BLaER1 (cell line): ENCODE data around the gene MRPS22.
A peak's percentile ranks its signal among the peaks of the same experiment; 100 is the strongest.

Source experiments
- H3K27ac ChIP-seq: shearing (Covaris generic); formaldehyde crosslinking; 2 replicates; pipeline ENCODE4 v1.8.1; 2022
- H3K27me3 ChIP-seq: shearing (Covaris generic); formaldehyde crosslinking; 2 replicates; pipeline ENCODE4 v1.8.1; 2022
- H3K36me3 ChIP-seq: shearing (Covaris generic); formaldehyde crosslinking; 2 replicates; pipeline ENCODE4 v1.8.1; 2022
- H3K4me1 ChIP-seq: shearing (Covaris generic); formaldehyde crosslinking; 2 replicates; pipeline ENCODE4 v1.8.1; 2022
- H3K4me2 ChIP-seq: shearing (Covaris generic); formaldehyde crosslinking; 2 replicates; pipeline ENCODE4 v1.8.1; 2022
- H3K4me3 ChIP-seq: shearing (Covaris generic); formaldehyde crosslinking; 2 replicates; pipeline ENCODE4 v1.8.1; 2022
- H3K9ac ChIP-seq: shearing (Covaris generic); formaldehyde crosslinking; 2 replicates; pipeline ENCODE4 v1.8.1; 2022
- H3K9me3 ChIP-seq: shearing (Covaris generic); formaldehyde crosslinking; 2 replicates; pipeline ENCODE4 v1.8.1; 2022
- H4K20me1 ChIP-seq: shearing (Covaris generic); formaldehyde crosslinking; 2 replicates; pipeline ENCODE4 v1.8.1; 2022
- Cebpa-rat ChIP-seq: shearing (Covaris generic); IDR thresholded peaks from 2 replicates; pipeline ENCODE4 v1.8.1; 2022

The MRPS22 gene

DNA sequence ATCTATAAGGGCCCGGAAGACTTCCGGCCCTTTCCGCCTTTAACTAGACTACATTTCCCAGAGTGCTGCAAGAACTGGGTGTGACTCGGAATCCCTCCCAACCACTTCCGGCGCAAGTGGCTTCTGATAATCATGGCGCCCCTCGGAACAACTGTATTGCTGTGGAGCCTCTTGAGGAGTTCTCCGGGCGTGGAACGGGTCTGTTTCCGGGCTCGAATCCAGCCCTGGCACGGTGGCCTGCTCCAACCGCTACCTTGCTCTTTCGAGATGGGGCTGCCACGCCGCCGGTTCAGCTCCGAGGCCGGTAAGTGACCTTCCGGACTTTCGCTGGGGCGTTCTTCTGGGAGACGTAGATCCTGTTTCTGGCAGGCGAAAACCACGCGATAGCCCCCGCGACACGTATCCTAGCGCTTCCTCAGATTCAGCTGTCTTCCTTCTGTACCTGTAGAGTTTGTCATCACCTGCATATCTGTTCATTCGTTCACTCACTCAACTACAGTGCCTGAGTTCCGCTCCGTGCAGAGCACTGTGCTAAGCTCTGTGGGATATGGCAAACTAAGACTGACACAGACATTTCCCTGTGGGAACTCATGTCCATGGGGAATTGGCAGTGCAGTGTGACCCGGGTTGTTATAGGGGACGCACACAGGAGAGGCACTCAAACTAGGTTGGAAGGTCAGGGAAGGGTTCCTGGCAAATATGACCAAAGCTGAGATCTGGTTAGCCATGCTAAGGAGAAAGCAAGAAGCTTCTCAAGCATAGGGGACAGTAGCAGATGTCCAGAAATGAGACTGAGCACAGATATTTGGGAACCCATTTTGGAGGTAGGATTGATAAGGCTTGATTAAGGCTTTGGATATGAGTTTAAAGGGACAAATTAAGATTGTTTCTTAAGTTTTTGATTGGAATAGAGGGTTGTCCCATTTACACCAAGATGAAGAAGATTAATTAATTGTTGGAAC, at the start of gene MRPS22:
Gene MRPS22 (plus strand): TSS at position 126 of the 962 bp plus-strand sequence. CDS start 7 bp downstream, at position 133.
- Histone ChIP-seq H3K36me3 (peaks cover 35% of the 10 kb centered on the region), H3K27ac (peak within 1 kb of the TSS; percentile 88), H3K27me3 (no peaks in the 10 kb centered on the region)

DNA sequence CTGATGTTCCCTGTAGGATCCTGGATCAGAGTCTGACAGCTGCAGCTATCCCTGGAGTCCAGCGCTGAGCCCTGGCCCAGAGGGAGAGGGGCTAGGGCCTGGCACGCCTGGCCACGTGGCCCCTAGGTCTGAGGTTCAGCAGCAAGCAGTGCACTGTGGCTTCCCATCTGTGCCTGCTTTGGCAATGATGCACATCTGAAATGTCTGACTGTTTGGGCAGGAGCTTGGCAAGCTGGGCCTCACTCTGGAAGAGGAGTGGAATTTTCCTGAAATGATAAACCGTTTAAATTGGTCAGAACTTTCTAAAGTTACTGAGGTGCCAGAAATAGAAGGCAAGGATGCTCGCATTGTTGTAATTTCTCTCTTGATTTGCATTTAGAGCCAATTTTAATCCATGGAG, 48.8 kb upstream of the MRPS22 start:
- Histone ChIP-seq H4K20me1 (no peaks in the 10 kb centered on the region), H3K4me3 (no peak overlapping the region), H3K36me3 (no peaks in the 10 kb centered on the region), H3K4me2 (no peak overlapping the region), H3K9ac (no peak overlapping the region), H3K27ac (no peak overlapping the region), H3K4me1 (no peaks in the 10 kb centered on the region), H3K27me3 (no peaks in the 10 kb centered on the region), H3K9me3 (no peaks in the 10 kb centered on the region)
- no peak for TF ChIP-seq Cebpa-rat

More for the DNA sequence above, at the start of gene MRPS22:
- H4K20me1 ChIP-seq, result peaks cover 21% of the 10 kb centered on the region; the same call in 1 of the 2 replicates
- peaks cover 23% of the 10 kb centered on the region for H3K4me1 ChIP-seq
- H3K9me3 ChIP-seq, result no peaks in the 10 kb centered on the region
- H3K4me2 ChIP-seq, result peak within 1 kb of the TSS; percentile 96
- peak within 1 kb of the TSS; percentile 84 for H3K4me3 ChIP-seq
- peak within 1 kb of the TSS; percentile 88 for H3K9ac ChIP-seq
- TF ChIP-seq Cebpa-rat, result no peak

DNA sequence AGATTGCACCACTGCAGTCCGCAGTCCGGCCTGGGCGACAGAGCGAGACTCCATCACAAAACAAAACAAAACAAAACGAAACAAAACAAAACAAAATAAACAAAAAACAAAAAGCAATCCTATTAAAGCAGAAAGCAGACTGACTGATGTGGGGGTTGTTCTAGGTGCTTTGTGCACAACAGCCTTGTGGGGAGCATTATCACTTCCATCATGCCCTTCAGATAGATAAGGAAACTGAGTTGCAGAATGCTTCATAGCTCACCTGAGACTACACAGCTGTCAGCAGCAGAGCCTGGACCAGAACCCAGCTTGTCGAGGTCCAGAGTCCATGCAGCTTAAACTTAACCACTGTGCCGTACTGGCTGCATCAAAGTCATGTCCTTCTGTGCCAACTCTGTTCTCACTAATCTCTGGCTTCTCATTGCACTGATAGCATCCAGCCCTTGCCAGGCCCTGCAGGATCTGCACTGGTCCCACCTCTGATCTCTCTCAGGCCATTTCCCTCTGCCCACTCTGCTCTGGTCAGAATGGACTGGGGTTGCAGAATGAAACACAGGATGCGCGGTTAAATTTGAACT, 47.6 kb upstream of the MRPS22 start:
- H3K36me3 ChIP-seq, result no peaks in the 10 kb centered on the region
- no peak overlapping the region for H3K4me2 ChIP-seq
- no peak overlapping the region for H3K27ac ChIP-seq
- H3K9ac ChIP-seq, result no peak overlapping the region
- H3K27me3 ChIP-seq, result no peaks in the 10 kb centered on the region
- no peaks in the 10 kb centered on the region for H3K4me1 ChIP-seq
- H3K4me3 ChIP-seq, result no peak overlapping the region
- H3K9me3 ChIP-seq, result no peaks in the 10 kb centered on the region
- H4K20me1 ChIP-seq, result no peaks in the 10 kb centered on the region
- no peak for TF ChIP-seq Cebpa-rat

DNA sequence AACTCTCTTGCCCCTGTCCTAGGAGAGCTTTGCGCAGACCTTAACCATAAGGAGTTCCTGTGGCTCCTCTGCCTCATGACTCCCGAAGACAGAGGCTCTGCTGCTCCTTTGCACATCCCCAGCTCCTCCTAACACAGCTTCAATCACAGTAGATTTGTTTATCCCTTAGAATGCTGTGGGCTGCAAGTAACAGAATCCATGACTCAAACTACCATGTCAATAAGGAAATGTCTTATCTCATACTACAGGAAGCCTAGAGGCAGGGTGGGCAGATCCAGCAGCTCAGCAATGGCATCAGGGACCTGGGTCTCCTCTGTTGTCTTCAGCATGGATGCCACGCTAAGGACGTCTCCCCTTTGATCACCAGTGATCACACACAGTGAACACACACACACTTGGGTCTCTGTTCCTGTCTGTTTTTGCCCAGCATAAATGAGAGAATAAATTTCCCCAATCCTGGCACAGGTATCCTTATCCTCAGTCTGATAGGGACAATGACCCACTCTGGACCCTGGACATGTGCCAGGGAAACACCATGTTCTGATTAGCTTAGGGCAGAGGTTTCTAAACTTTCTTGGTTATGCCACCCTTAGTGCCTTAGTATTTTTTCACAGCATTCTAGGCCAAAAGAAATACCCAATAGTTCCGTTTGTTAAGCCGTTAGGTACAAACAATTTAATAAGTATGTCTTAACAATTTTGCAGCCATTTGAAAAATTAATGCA, 46.1 kb upstream of the MRPS22 start:
- peaks cover 9% of the 10 kb centered on the region for H3K4me1 ChIP-seq
- no peak overlapping the region for H3K27ac ChIP-seq
- no peaks in the 10 kb centered on the region for H3K36me3 ChIP-seq
- H3K9me3 ChIP-seq, result no peaks in the 10 kb centered on the region
- no peak overlapping the region for H3K4me3 ChIP-seq
- no peak for TF ChIP-seq Cebpa-rat
- no peak overlapping the region for H3K9ac ChIP-seq
- no peaks in the 10 kb centered on the region for H4K20me1 ChIP-seq
- H3K27me3 ChIP-seq, result no peaks in the 10 kb centered on the region
- no peak overlapping the region for H3K4me2 ChIP-seq

DNA sequence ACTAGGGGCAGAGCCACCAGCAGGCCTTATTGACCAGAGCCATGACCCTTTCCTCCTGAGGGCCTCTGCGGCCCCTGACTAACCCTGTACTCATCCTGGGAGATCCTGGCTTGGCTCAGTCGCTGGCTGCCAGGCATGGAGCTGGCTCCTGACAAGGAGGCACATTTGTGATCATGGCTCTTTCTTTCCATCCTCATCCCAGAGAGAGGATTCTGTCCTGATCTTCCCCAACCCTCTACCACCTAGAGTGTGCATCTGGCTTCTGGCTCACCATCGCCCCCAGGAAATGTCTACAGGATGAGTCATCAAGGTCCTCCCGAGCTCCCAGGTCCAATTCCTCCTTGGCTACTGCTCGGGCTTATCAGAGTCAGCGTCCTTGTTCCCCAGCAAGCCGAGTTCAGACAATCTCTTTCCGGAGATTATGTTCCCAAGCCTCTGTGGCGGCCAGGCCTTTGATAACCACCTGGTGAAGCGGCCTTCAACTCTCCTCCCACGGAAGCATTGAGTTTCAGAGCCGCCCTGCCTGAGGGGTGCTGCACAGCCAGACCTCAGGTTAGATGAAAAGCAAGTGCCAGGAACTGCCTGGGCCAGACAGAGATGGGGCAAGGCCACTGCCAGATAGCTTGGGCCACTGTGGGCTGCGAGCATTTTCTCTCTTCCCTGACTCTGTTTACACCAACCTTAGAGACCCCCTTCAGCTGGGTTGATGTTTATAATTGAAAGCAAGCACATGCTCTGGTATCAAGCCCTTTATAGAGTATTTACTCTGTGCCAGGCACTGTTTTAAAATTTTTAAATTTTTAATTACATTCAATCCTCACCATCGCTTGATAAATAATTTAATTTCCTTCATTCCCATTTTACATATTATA, 44.3 kb upstream of the MRPS22 start:
- no peaks in the 10 kb centered on the region for H3K36me3 ChIP-seq
- no peak overlapping the region for H3K27ac ChIP-seq
- H3K4me3 ChIP-seq, result no peak overlapping the region
- no peak overlapping the region for H3K4me2 ChIP-seq
- H3K4me1 ChIP-seq, result peaks cover 14% of the 10 kb centered on the region
- no peak for TF ChIP-seq Cebpa-rat
- H3K9ac ChIP-seq, result no peak overlapping the region
- H3K9me3 ChIP-seq, result no peaks in the 10 kb centered on the region
- H3K27me3 ChIP-seq, result no peaks in the 10 kb centered on the region
- H4K20me1 ChIP-seq, result no peaks in the 10 kb centered on the region

DNA sequence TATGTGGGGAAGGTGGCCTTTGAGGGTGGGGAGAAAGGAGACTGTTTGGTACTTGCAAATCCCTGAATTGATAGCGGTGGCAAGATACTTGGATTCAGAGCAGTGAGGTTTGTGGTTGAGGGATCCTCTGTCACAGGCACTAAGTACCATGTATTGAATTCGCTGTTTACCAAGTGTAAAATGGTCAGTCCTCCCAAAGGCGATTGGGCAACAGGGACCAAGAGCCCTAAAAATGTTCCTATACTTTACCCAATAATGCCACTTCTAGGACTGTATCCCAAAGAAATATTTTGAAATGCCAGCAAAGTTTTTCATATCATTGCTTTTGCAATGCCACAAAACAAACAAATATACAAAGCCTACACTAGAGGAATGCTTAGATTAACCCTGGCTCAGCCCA, 43.4 kb upstream of the MRPS22 start:
- H3K9ac ChIP-seq, result no peak overlapping the region
- peaks cover 17% of the 10 kb centered on the region for H3K4me1 ChIP-seq
- H3K27ac ChIP-seq, result no peak overlapping the region
- H3K36me3 ChIP-seq, result no peaks in the 10 kb centered on the region
- H3K9me3 ChIP-seq, result no peaks in the 10 kb centered on the region
- H4K20me1 ChIP-seq, result no peaks in the 10 kb centered on the region
- no peak overlapping the region for H3K4me2 ChIP-seq
- no peak overlapping the region for H3K4me3 ChIP-seq
- no peak for TF ChIP-seq Cebpa-rat
- no peaks in the 10 kb centered on the region for H3K27me3 ChIP-seq

DNA sequence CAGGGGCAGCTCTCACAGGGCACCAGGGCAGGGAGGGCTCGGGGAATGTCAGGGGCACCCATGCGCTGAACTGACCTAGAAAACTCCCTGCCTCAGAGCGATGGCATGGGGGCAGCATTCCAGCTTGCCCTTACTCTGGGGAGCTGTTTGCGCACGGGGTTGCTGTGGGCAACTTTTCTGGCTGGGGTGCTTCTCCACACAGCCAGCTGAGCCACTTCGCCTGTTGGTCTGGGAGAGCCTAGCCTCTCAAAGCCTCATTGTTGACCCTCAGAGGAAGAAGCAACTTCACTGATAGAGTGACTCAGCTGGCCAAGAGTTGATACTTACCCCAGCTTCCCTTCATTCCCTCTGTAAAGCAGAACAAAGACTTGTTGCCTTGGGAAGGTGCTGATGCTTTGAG, 42.6 kb upstream of the MRPS22 start:
- Histone ChIP-seq H3K9ac (no peak overlapping the region), H3K4me3 (no peak overlapping the region), H4K20me1 (no peaks in the 10 kb centered on the region), H3K27ac (no peak overlapping the region), H3K4me1 (peaks cover 25% of the 10 kb centered on the region), H3K36me3 (no peaks in the 10 kb centered on the region), H3K9me3 (no peaks in the 10 kb centered on the region), H3K27me3 (no peaks in the 10 kb centered on the region), H3K4me2 (no peak overlapping the region)
- TF ChIP-seq Cebpa-rat, result no peak

DNA sequence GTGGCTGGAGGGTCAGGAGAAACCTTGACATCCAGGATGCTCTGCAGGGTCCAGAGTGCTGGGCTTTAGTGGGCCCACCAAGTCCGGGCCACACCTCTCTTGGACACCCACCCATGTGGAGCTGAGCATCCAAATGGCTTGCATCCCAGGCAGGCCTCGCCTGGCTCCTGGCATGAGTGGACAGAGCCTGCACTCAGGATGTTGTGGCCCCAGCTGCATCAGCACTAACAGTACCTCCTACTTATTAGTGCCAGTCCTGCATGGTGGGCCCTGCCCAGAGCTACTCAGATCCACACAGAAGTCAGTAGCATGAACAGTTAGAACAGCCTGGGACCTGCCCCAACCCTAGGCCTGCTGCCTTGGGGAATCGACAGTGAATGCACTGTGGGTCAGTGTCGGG, 42.2 kb upstream of the MRPS22 start:
- Histone ChIP-seq H3K27ac (no peak overlapping the region), H3K27me3 (no peaks in the 10 kb centered on the region), H3K4me2 (no peak overlapping the region), H3K4me3 (no peak overlapping the region), H3K36me3 (no peaks in the 10 kb centered on the region), H4K20me1 (no peaks in the 10 kb centered on the region), H3K9ac (no peak overlapping the region), H3K9me3 (no peaks in the 10 kb centered on the region), H3K4me1 (peaks cover 30% of the 10 kb centered on the region)
- TF ChIP-seq Cebpa-rat, result no peak

DNA sequence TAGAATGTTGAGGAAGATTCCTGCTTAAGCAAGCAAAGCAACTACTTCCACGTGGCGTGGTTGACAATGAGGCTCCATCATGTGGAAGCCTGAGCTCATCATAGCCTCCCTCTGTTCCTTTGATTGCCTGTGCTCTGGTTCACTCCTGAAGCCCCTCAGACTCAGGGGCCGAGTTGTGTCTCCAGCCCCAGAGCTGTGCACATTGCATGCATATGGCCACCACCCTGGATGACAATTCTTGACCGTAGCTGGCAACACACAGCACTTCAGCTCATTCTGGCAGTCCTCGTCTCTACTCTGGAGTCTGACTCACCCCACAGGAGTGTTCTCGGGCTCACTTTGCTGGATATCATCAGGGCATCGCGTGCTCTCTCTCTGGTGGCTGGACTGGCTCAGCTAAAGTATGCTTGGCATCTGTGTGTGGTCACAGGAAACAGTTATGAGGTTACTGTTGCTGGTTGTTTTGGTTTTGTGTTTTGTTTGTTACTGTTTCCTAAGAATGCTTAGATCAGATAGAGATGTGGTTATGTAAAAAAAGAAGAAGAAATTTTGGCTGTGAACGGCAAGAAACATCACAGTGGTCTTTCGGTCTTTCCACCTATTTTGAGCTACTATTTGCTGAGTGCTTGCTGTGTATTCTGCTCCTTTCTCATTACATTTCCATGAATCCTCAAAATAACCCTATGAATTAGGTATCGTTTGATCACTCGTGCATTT, 41.6 kb upstream of the MRPS22 start:
- H3K27ac ChIP-seq, result no peak overlapping the region
- H3K27me3 ChIP-seq, result no peaks in the 10 kb centered on the region
- no peaks in the 10 kb centered on the region for H3K36me3 ChIP-seq
- H3K4me2 ChIP-seq, result peak overlapping the region; percentile 41
- no peaks in the 10 kb centered on the region for H3K9me3 ChIP-seq
- peaks cover 30% of the 10 kb centered on the region for H3K4me1 ChIP-seq
- no peaks in the 10 kb centered on the region for H4K20me1 ChIP-seq
- no peak for TF ChIP-seq Cebpa-rat
- H3K4me3 ChIP-seq, result no peak overlapping the region
- no peak overlapping the region for H3K9ac ChIP-seq
